Panc1 (cell line): Measurements from ENCODE around the gene PLEKHA7. TPM values are rescaled to one million over a fixed set of nuclear protein-coding genes. Genes with fewer than 3 reads are reported as not detected.
"Not testable (repeated sequence)": the region's sequence is repeated elsewhere in the genome, so short reads cannot be mapped to it uniquely, and the experiment has no call there.

Source experiments
- ATAC-seq: fragments of 200-7000 bp; cut with Tn5 transposase; 2 replicates; pipeline ENCODE4 v1.9.1; 2020; ENCODE audit warnings: mild to moderate bottlenecking, moderate library complexity
- BruUV-seq: library from RNA; stranded (reverse); fragments of 400-500 nt; replicated peaks from 2 replicates; lab custom pipeline; 2021; lab: Mats Ljungman, UMichigan
- CTCF ChIA-PET: fragments of 300-600 bp; sonication (Branson Sonifier 250); formaldehyde crosslinking; loops from one replicate; lab custom pipeline; 2022; ENCODE audit warnings: antibody characterized with exemption; lab: Charles Lee
- POLR2A ChIA-PET: fragments of 300-600 bp; sonication (Branson Sonifier 250); formaldehyde crosslinking; loops from one replicate; lab custom pipeline; 2022; ENCODE audit warnings: antibody characterized with exemption; lab: Charles Lee
- DNase-seq: peaks from one replicate; pipeline ENCODE4 v3.0.0-alpha.2; 2010; ENCODE audit warnings: low read depth, low spot score
- H3K27ac ChIP-seq: 2 replicates; pipeline ENCODE4 v1.5.1; 2011; ENCODE audit warnings: mild to moderate bottlenecking, low read length, inconsistent platforms
- H3K27me3 ChIP-seq: fragments of 200-500 bp; sonication (Bioruptor generic); 2 replicates; pipeline ENCODE4 v1.6.0; 2014; ENCODE audit warnings: low read length, inconsistent platforms; ENCODE audit not compliant: control insufficient read depth, insufficient read depth
- H3K36me3 ChIP-seq: fragments of 200-500 bp; sonication (Bioruptor generic); 2 replicates; pipeline ENCODE4 v1.5.1; 2014; ENCODE audit warnings: inconsistent platforms, mild to moderate bottlenecking, low read length, moderate library complexity; ENCODE audit not compliant: control insufficient read depth, insufficient read depth
- H3K4me1 ChIP-seq: 2 replicates; pipeline ENCODE4 v1.5.1; 2011; ENCODE audit warnings: inconsistent platforms, mild to moderate bottlenecking, low read length, moderate library complexity; ENCODE audit not compliant: control insufficient read depth, insufficient read depth
- H3K4me3 ChIP-seq, 2 experiments: 2 replicates each; pipeline ENCODE4 v1.5.1; 2011 to 2012; ENCODE audit warnings: low read depth in 2 of 2, low read length in 2 of 2, mild to moderate bottlenecking in 2 of 2, inconsistent platforms in 1 of 2, moderate library complexity in 1 of 2
- H3K9me3 ChIP-seq: fragments of 200-500 bp; sonication (Bioruptor generic); 2 replicates; pipeline ENCODE4 v1.5.1; 2014; ENCODE audit warnings: low read depth, mild to moderate bottlenecking, inconsistent platforms, low read length, moderate library complexity; ENCODE audit not compliant: control insufficient read depth, insufficient read depth
- POLR2AphosphoS5 ChIP-seq: IDR thresholded peaks from 2 replicates; pipeline ENCODE4 v1.6.1; 2012; ENCODE audit warnings: mild to moderate bottlenecking, low read depth, low read length, moderate library complexity
- REST ChIP-seq, 2 experiments: IDR thresholded peaks; 2 replicates each; pipeline ENCODE4 v1.6.1; 2011 to 2012; ENCODE audit warnings: low read depth in 2 of 2, control low read depth in 1 of 2, low read length in 1 of 2, mild to moderate bottlenecking in 1 of 2, moderate library complexity in 1 of 2; ENCODE audit not compliant: insufficient read depth in 1 of 2
- SIN3A ChIP-seq: IDR thresholded peaks from 2 replicates; pipeline ENCODE4 v1.6.1; 2012; ENCODE audit warnings: low read depth, mild to moderate bottlenecking, low read length, moderate library complexity, borderline replicate concordance; ENCODE audit not compliant: insufficient read depth
- TCF7L2 ChIP-seq: IDR thresholded peaks from 2 replicates; pipeline ENCODE4 v1.6.1; 2011; ENCODE audit warnings: mild to moderate bottlenecking, low read depth, low read length, inconsistent platforms
- in situ Hi-C: cut with HindIII; loops from 2 replicates; pipeline ENCODE4 v1.10.0; 2016; ENCODE audit warnings: low sequenced_read_pairs, low pct_unique_long_range_greater_than_20kb
- intact Hi-C: fragments of 100-400 bp; cut with micrococcal nuclease; formaldehyde crosslinking; loops from one replicate; pipeline ENCODE4 v1.10.0; 2022; ENCODE audit not compliant: unreplicated experiment
- total RNA-seq: library from RNA; stranded (reverse); gene quantifications from one replicate; pipeline ENCODE4 v1.2.1, GENCODE V29; 2021; ENCODE audit not compliant: unreplicated experiment
- TF ChIP-seq, protein P1 (sequence below): fragments of 450-650 bp; IDR thresholded peaks from 2 replicates; pipeline ENCODE4 v1.5.1; 2017; ENCODE audit warnings: mild to moderate bottlenecking

Gene PLEKHA7
- total RNA-seq, 1 experiment from 2014 or later: 11.6 TPM

DNA sequence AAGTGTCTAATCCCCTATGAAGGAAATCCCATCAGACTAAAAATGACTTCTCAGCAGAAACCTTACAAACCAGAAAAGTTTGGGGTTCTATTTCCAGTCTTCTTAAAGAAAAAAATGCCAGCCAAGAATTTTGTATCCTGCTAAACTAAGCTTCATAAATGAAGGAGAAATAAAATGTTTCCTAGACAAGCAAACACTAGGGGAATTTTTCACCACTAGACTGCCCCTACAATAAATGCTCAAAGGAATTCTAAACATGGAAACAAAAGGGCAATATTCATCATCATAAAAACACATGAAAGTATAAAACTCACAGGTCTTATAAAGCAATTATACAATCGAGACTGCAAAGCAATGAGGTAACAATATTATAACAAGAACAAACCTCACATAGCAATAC, 124.3 kb downstream of the PLEKHA7 start:
- H3K4me1 ChIP-seq: peaks cover 6% of the 10 kb centered on the region; the same call in 1 of the 2 replicates
- no peaks in the 10 kb centered on the region for H3K27me3 ChIP-seq
- in situ Hi-C loops: no loop called here
- ChIA-PET CTCF (no interaction called here), POLR2A (interaction anchor here (0.5 to 0.6 kb wide), 2 partner anchors 188 to 959 kb away, joined by 3 to 8 read pairs; partner anchors contain the start of gene RPS13)
- H3K36me3 ChIP-seq: no peaks in the 10 kb centered on the region
- intact Hi-C loops: no loop called here
- no TSS peak for BruUV-seq
- no peak for DNase-seq
- H3K27ac ChIP-seq: no peak overlapping the region
- ATAC-seq: no peak
- no peak for TF ChIP-seq REST (IDR thresholded peaks at IDR 0.05; ENCODE audit: insufficient read depth in 1 of 2, low read depth in 2 of 2, low read length in 1 of 2)
- TF ChIP-seq, protein P1, sequence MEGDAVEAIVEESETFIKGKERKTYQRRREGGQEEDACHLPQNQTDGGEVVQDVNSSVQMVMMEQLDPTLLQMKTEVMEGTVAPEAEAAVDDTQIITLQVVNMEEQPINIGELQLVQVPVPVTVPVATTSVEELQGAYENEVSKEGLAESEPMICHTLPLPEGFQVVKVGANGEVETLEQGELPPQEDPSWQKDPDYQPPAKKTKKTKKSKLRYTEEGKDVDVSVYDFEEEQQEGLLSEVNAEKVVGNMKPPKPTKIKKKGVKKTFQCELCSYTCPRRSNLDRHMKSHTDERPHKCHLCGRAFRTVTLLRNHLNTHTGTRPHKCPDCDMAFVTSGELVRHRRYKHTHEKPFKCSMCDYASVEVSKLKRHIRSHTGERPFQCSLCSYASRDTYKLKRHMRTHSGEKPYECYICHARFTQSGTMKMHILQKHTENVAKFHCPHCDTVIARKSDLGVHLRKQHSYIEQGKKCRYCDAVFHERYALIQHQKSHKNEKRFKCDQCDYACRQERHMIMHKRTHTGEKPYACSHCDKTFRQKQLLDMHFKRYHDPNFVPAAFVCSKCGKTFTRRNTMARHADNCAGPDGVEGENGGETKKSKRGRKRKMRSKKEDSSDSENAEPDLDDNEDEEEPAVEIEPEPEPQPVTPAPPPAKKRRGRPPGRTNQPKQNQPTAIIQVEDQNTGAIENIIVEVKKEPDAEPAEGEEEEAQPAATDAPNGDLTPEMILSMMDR: no peak
- TF ChIP-seq POLR2AphosphoS5: no peak
- no peak for TF ChIP-seq TCF7L2
- TF ChIP-seq SIN3A: no peak
- H3K9me3 ChIP-seq: peaks cover 4% of the 10 kb centered on the region; the same call in 1 of the 2 replicates
- H3K4me3 ChIP-seq: no peak overlapping the region

DNA sequence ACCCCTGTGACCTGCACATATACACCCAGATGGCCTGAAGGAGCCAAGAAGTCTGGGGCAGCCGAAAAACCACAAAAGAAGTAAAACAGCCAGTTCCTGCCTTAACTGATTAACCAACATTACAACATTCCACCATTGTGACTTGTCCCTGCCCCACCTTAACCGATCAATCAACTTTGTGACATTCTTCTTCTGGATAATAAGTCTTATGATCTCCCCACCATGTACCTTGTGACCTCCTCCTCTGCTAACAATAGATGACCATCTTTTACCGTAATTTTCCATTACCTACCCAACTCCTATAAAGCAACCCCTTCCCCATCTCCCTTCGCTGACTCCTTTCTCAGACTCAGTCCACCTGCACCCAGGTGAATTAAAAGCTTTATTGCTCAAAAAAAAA, 125.2 kb downstream of the PLEKHA7 start:
- BruUV-seq, H3K4me1 ChIP-seq, H3K36me3 ChIP-seq, H3K4me3 ChIP-seq, in situ Hi-C loops, DNase-seq, ATAC-seq, H3K9me3 ChIP-seq, H3K27me3 ChIP-seq, CTCF ChIA-PET, H3K27ac ChIP-seq, intact Hi-C loops: not testable (repeated sequence)
- POLR2A ChIA-PET: interaction anchor here (0.5 kb wide), 1 partner anchor 189 kb away, joined by 8 read pairs; the partner anchor contains the start of gene RPS13

GRCh38 chr11:16887887-16888286, 126.3 kb downstream of the PLEKHA7 start:
- H3K27me3 ChIP-seq, H3K36me3 ChIP-seq, H3K27ac ChIP-seq, POLR2A ChIA-PET, in situ Hi-C loops, intact Hi-C loops, H3K9me3 ChIP-seq, CTCF ChIA-PET, DNase-seq, H3K4me3 ChIP-seq, BruUV-seq, ATAC-seq, H3K4me1 ChIP-seq: not testable (repeated sequence)
